Right lobe of liver (tissue), 6 donors: ENCODE data around the gene ACOT8. TPM values are rescaled to one million over a fixed set of nuclear protein-coding genes. Genes with fewer than 3 reads are reported as not detected.
A peak's percentile ranks its signal among the peaks of the same experiment; 100 is the strongest.

Source experiments
- ATAC-seq, 4 donors: fragments of 200-7000 bp; cut with Tn5 transposase; one replicate each; pipeline ENCODE4 v1.9.1; 2020; ENCODE audit warnings: mild to moderate bottlenecking in 4 of 4, moderate library complexity in 4 of 4
- DNase-seq, 3 donors: peaks; one replicate each; pipeline ENCODE4 v3.0.0-alpha.2; 2020
- H3K27ac ChIP-seq, 3 donors: fragments of 200-600 bp; one replicate each; pipeline ENCODE4 v1.8.0; 2022
- H3K27me3 ChIP-seq, 2 donors: fragments of 200-600 bp; one replicate each; pipeline ENCODE4 v1.8.0; 2022
- H3K36me3 ChIP-seq, 4 donors: fragments of 200-600 bp; sonication (generic) in 1 of 4; one replicate each; pipeline versions ENCODE4 v1.5.1 to v1.8.0; 2017 to 2022; ENCODE audit warnings: control low read depth in 1 of 4
- H3K4me1 ChIP-seq, 4 donors: fragments of 200-600 bp; sonication (generic) in 1 of 4; one replicate each; pipeline versions ENCODE4 v1.5.1 to v1.8.0; 2017 to 2022; ENCODE audit warnings: control low read depth in 1 of 4
- H3K4me3 ChIP-seq, 3 donors: fragments of 200-600 bp; one replicate each; pipeline ENCODE4 v1.8.0; 2022
- H3K9me3 ChIP-seq, 4 donors: fragments of 200-600 bp; sonication (generic) in 1 of 4; one replicate each; pipeline versions ENCODE4 v1.5.1 to v1.8.0; 2017 to 2022; ENCODE audit warnings: control low read depth in 1 of 4
- CTCF ChIP-seq, 4 donors: fragments of 200-600 bp in 3 of 4; fragments of 450-650 bp in 1 of 4; IDR thresholded peaks; one replicate each; pipeline versions ENCODE4 v1.5.1 to v1.8.0; 2016 to 2022; ENCODE audit warnings: antibody characterized with exemption in 4 of 4, mild to moderate bottlenecking in 2 of 4
- POLR2A ChIP-seq: fragments of 450-650 bp; IDR thresholded peaks from one replicate; pipeline ENCODE4 v1.6.1; 2017; ENCODE audit warnings: antibody characterized with exemption, mild to moderate bottlenecking
- WGBS: methylation state at CpG from one replicate; pipeline ENCODE4 v1.1.6; 2018; ENCODE audit warnings: low coverage, low lambda C conversion rate; ENCODE audit not compliant: insufficient coverage; ENCODE audit errors: missing lambda C conversion rate; 5-methylcytosine and 5-hydroxymethylcytosine counted together
- intact Hi-C, 2 donors: fragments of 100-400 bp; cut with DNase I; formaldehyde crosslinking; loops; one replicate each; pipeline versions ENCODE4 v1.11.2 to v1.14.1; 2022
- total RNA-seq, 6 experiments: library from RNA; depleted of rRNA in 2 of 6; stranded (reverse); fragments of >200 nt in 2 of 6; fragmentation: NEBNext Ultra II Directional in 3 of 6; extraction: Animal tissue kit (Norgen Biotek cat#: 25700) in 3 of 6; gene quantifications; one replicate each; pipeline versions ENCODE4 v1.1.0 to v1.2.4, GENCODE V29; 2016 to 2023
- donor health status: DM: no; HTN: yes; CAD: no.
- donor health status: DM: no; HTN: no; CAD: no.
- donor health status: DM: no; HTN: no; CAD: no.
- donor health status: DM: no; HTN: yes; CAD: no.
- donor health status: DM: no; HTN: yes; CAD: no.

The ACOT8 gene
- total RNA-seq, 6 experiments from 2014 or later, result 13.9 to 32.1 (median 19.4) TPM

GRCh38 chr20:45899046-45899835, 42.0 kb upstream of the ACOT8 start:
- no peak overlapping the region for H3K4me3 ChIP-seq
- H3K9me3 ChIP-seq, result no peaks in the 10 kb centered on the region
- intact Hi-C loops, result loop anchor here in 1 of 2 donors (10.0 kb wide), 1 partner anchor 46 kb away; no protein-coding TSS in a partner anchor
- H3K4me1 ChIP-seq, result no peaks in the 10 kb centered on the region
- no peak overlapping the region for H3K27ac ChIP-seq
- TF ChIP-seq CTCF (IDR thresholded peaks at IDR 0.05) (no peak), POLR2A (no peak)
- peaks cover 0 to 31% (median 16%) of the 10 kb centered on the region in 4 donors for H3K36me3 ChIP-seq
- no peaks in the 10 kb centered on the region for H3K27me3 ChIP-seq
- peak in 1 of 4 donors; percentile 7 for ATAC-seq
- WGBS, result 78% methylated on average over 3 of the region's 13 CpGs
- no peak for DNase-seq

GRCh38 chr20:45898285-45898684, 41.1 kb upstream of the ACOT8 start:
- ATAC-seq, result no peak
- Histone ChIP-seq H3K4me3 (no peak overlapping the region), H3K27ac (no peak overlapping the region), H3K4me1 (peaks cover 0 to 3% (median 0%) of the 10 kb centered on the region in 4 donors), H3K27me3 (no peaks in the 10 kb centered on the region), H3K9me3 (no peaks in the 10 kb centered on the region), H3K36me3 (peaks cover 0 to 38% (median 19%) of the 10 kb centered on the region in 4 donors)
- intact Hi-C loops, result loop anchor here in 1 of 2 donors (10.0 kb wide), 1 partner anchor 47 kb away; no protein-coding TSS in a partner anchor
- DNase-seq, result no peak
- TF ChIP-seq CTCF (IDR thresholded peaks at IDR 0.05) (no peak), POLR2A (no peak)
- WGBS, result 100% methylated on average over 1 of the region's 12 CpGs

- Histone ChIP-seq H3K4me1 (peaks cover 0 to 9% (median 0%) of the 10 kb centered on the region in 4 donors), H3K27me3 (no peaks in the 10 kb centered on the region), H3K9me3 (no peaks in the 10 kb centered on the region), H3K27ac (no peak overlapping the region), H3K4me3 (no peak overlapping the region), H3K36me3 (peaks cover 0 to 38% (median 19%) of the 10 kb centered on the region in 4 donors)
- DNase-seq (no peak), ATAC-seq (no peak)
- 100% methylated on average over 6 of the region's 7 CpGs for whole genome bisulfite sequencing
- TF ChIP-seq POLR2A (no peak), CTCF (IDR thresholded peaks at IDR 0.05) (no peak)
- intact Hi-C loops, result loop anchor here in 1 of 2 donors (10.0 kb wide), 1 partner anchor 47 kb away; no protein-coding TSS in a partner anchor
Measured at GRCh38 chr20:45897692-45898091, 40.5 kb upstream of the ACOT8 start.

- ATAC-seq, result no peak
- no peak for DNase-seq
- peaks cover 0 to 13% (median 0%) of the 10 kb centered on the region in 4 donors for H3K4me1 ChIP-seq
- WGBS, result 71% methylated on average over 2 of the region's 2 CpGs
- H3K27me3 ChIP-seq, result no peaks in the 10 kb centered on the region
- intact Hi-C loops, result loop anchor here in 1 of 2 donors (10.0 kb wide), 1 partner anchor 48 kb away; no protein-coding TSS in a partner anchor
- no peak overlapping the region for H3K27ac ChIP-seq
- H3K9me3 ChIP-seq, result no peaks in the 10 kb centered on the region
- TF ChIP-seq POLR2A (no peak), CTCF (IDR thresholded peaks at IDR 0.05) (no peak)
- H3K36me3 ChIP-seq, result peaks cover 0 to 38% (median 19%) of the 10 kb centered on the region in 4 donors
- H3K4me3 ChIP-seq, result no peak overlapping the region
Measured at GRCh38 chr20:45897289-45897688, 40.1 kb upstream of the ACOT8 start.
